ENCODE measurements around the gene TGM6. TPM values are rescaled to one million over a fixed set of nuclear protein-coding genes. Genes with fewer than 3 reads are reported as not detected.

The TGM6 gene
- total and polyA plus RNA-seq, 10 donors = not detected

DNA sequence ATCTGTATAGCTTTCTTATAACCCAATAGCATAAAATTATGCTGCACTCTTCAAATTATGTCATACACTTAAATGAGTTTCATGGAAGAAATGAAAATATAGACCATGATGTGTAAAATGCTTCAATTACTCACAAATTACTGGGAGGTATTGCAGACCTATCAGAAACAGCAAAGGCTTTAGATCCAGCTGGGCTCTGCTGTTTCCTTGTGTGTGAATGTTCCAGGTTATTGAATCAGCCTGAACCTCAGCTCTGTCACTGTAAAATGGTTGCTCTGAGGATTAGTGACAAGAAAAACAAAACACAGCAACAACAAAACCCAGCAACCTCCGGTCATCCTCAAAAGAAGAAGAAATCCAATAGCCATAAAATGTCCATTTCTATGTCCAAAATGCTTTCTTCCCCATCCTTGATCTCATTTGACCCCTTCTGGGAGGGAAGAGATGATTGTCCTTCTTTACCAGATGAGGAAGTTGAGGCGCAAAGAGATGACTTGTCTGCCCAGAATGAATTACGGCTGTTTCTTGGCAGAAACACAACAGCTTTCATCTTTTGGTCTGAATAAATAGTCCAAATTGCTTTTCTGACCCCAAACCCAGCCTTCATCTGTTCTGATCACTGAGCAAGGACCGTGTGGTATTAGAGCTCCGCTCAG lies 42.2 kb upstream of the TGM6 start:
- TF ChIP-seq POLR2A (IDR thresholded peaks at IDR 0.05) (no peak), POLR2AphosphoS5 (IDR thresholded peaks at IDR 0.05) (no peak)
- TF ChIP-seq, protein P1, sequence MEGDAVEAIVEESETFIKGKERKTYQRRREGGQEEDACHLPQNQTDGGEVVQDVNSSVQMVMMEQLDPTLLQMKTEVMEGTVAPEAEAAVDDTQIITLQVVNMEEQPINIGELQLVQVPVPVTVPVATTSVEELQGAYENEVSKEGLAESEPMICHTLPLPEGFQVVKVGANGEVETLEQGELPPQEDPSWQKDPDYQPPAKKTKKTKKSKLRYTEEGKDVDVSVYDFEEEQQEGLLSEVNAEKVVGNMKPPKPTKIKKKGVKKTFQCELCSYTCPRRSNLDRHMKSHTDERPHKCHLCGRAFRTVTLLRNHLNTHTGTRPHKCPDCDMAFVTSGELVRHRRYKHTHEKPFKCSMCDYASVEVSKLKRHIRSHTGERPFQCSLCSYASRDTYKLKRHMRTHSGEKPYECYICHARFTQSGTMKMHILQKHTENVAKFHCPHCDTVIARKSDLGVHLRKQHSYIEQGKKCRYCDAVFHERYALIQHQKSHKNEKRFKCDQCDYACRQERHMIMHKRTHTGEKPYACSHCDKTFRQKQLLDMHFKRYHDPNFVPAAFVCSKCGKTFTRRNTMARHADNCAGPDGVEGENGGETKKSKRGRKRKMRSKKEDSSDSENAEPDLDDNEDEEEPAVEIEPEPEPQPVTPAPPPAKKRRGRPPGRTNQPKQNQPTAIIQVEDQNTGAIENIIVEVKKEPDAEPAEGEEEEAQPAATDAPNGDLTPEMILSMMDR (IDR thresholded peaks at IDR 0.05 in 8 of 11, conservative IDR thresholded peaks at IDR 0.05 in 3 of 11) = no peak
- Histone ChIP-seq H3K27me3 (replicated peaks in 1 of 7) (peaks cover 0 to 14% (median 0%) of the 10 kb centered on the region in 7 donors), H3K4me1 (peaks cover 0 to 10% (median 0%) of the 10 kb centered on the region in 6 donors), H3K4me3 (no peak overlapping the region), H3K9me3 (no peaks in the 10 kb centered on the region), H3K36me3 (no peaks in the 10 kb centered on the region), H3K27ac (no peak overlapping the region)
- no peak for DNase-seq
- intact Hi-C loops (cut with DNase I; ENCODE audit: low total_unique reads) = no loop called here
- 40 to 59% (median 48%) methylated on average over 5 of the region's 5 CpGs for WGBS, 5 donors

DNA sequence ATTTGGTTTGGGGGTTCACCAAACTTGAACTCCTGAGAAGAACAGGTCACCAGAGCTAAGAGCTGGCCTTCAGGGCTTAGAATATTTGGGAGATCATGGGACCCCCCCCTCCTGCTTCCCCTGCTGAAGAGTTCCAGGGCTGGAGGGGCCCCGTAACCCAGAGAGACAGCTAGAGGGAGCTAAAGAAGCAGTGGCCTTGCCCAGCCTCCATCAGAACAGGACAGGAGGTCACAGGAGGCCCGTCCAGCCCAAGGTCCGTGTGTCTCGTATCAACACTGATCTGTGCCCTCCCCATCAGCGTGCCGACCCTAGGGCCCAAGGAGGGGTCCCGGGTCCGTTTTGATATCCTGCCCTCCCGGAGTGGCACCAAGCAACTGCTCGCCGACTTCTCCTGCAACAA lies 40.6 kb upstream of the TGM6 start:
- TF ChIP-seq, protein P1 (IDR thresholded peaks at IDR 0.05 in 8 of 11, conservative IDR thresholded peaks at IDR 0.05 in 3 of 11) = no peak
- TF ChIP-seq POLR2A (IDR thresholded peaks at IDR 0.05) (no peak), POLR2AphosphoS5 (IDR thresholded peaks at IDR 0.05) (no peak)
- H3K4me3 ChIP-seq = no peak overlapping the region
- intact Hi-C loops (cut with DNase I; ENCODE audit: low total_unique reads) = no loop called here
- no peaks in the 10 kb centered on the region for H3K36me3 ChIP-seq
- H3K4me1 ChIP-seq = peaks cover 0 to 10% (median 0%) of the 10 kb centered on the region in 6 donors
- no peak overlapping the region for H3K27ac ChIP-seq
- H3K9me3 ChIP-seq = no peaks in the 10 kb centered on the region
- H3K27me3 ChIP-seq (replicated peaks in 1 of 7) = peaks cover 0 to 10% (median 0%) of the 10 kb centered on the region in 7 donors
- WGBS, 5 donors = 81 to 95% (median 85%) methylated on average over 6 to 11 of the region's 11 CpGs
- DNase-seq = no peak

DNA sequence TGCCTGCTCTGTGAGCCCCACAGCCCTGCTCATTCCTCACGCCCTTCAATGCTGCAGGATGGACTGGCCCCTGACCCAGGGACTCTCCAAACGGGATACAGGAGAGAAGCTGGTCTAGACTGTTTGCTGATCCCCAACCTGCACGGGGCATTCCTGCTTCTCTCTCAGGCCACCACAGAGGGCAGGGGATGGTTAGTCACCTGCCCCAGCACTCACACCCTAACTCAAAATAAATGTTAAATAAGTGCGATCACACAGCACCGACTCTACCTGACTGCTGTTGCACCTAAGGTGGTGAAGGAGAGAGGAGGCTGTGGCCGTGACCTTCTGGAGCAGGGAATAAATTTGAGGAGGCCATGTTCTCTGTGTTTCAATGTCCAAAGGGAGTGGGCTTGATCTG lies 39.9 kb upstream of the TGM6 start:
- intact Hi-C loops (cut with DNase I; ENCODE audit: low total_unique reads) = no loop called here
- H3K27ac ChIP-seq = no peak overlapping the region
- H3K27me3 ChIP-seq (replicated peaks in 1 of 7) = peaks cover 0 to 10% (median 0%) of the 10 kb centered on the region in 7 donors
- H3K4me1 ChIP-seq = peaks cover 0 to 10% (median 0%) of the 10 kb centered on the region in 6 donors
- DNase-seq = no peak
- H3K4me3 ChIP-seq = no peak overlapping the region
- H3K9me3 ChIP-seq = no peaks in the 10 kb centered on the region
- 84 to 96% (median 89%) methylated on average over 6 of the region's 6 CpGs for WGBS, 5 donors
- no peak for TF ChIP-seq POLR2AphosphoS5 (IDR thresholded peaks at IDR 0.05)
- TF ChIP-seq POLR2A (IDR thresholded peaks at IDR 0.05) = no peak
- TF ChIP-seq, protein P1 (IDR thresholded peaks at IDR 0.05 in 8 of 11, conservative IDR thresholded peaks at IDR 0.05 in 3 of 11) = no peak
- no peaks in the 10 kb centered on the region for H3K36me3 ChIP-seq

DNA sequence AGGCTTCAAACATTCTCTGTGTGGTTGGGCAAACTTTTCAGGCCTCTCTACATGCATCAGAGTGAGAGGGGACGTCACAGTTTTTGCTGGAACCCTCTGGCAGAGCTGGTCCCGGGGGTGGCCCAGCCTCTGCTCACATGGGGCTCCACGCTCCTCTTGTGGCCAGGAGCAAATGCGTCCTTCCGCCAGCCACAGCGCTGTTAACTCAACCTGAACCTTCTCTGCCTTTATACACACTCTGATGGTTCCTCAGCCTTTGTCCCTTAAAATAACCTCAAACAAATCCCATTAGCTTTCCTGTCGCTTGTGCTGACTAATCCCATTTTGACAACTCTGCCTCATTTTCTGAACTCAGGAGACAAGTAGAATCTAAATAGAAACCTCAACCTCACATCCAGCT lies 39.4 kb upstream of the TGM6 start:
- Histone ChIP-seq H3K27ac (no peak overlapping the region), H3K4me3 (no peak overlapping the region), H3K27me3 (replicated peaks in 1 of 7) (peaks cover 0 to 10% (median 0%) of the 10 kb centered on the region in 7 donors), H3K36me3 (no peaks in the 10 kb centered on the region), H3K4me1 (peaks cover 0 to 10% (median 0%) of the 10 kb centered on the region in 6 donors), H3K9me3 (no peaks in the 10 kb centered on the region)
- 69 to 89% (median 81%) methylated on average over 7 of the region's 7 CpGs for WGBS, 5 donors
- intact Hi-C loops (cut with DNase I; ENCODE audit: low total_unique reads) = no loop called here
- TF ChIP-seq POLR2A (IDR thresholded peaks at IDR 0.05) (no peak), POLR2AphosphoS5 (IDR thresholded peaks at IDR 0.05) (no peak)
- TF ChIP-seq, protein P1 (IDR thresholded peaks at IDR 0.05 in 8 of 11, conservative IDR thresholded peaks at IDR 0.05 in 3 of 11) = no peak
- no peak for DNase-seq

Data from spleen (tissue), 11 donors.